DND-41 (cell line): Measurements from ENCODE around the gene SEC63.

Source experiments
- ATAC-seq: fragments of 200-7000 bp; cut with Tn5 transposase; 3 replicates; pipeline ENCODE4 v1.9.1; 2021; ENCODE audit warnings: low read depth; ENCODE audit not compliant: insufficient read depth
- DNase-seq: peaks from one replicate; pipeline ENCODE4 v3.0.0-alpha.2; 2020
- H2AFZ ChIP-seq: 2 replicates; pipeline ENCODE4 v1.6.0; 2012; ENCODE audit warnings: low read depth, low read length
- H3K27ac ChIP-seq: 2 replicates; pipeline ENCODE4 v1.5.1; 2012; ENCODE audit warnings: low read length, inconsistent platforms
- H3K27me3 ChIP-seq: fragments of 200-600 bp; sonication (generic); 2 replicates; pipeline ENCODE4 v1.6.0; 2012; ENCODE audit warnings: low read length, mild to moderate bottlenecking, inconsistent platforms; ENCODE audit not compliant: insufficient read depth, poor library complexity
- H3K36me3 ChIP-seq: 2 replicates; pipeline ENCODE4 v1.5.1; 2012; ENCODE audit warnings: low read length, inconsistent platforms; ENCODE audit not compliant: insufficient read depth
- H3K4me1 ChIP-seq: 2 replicates; pipeline ENCODE4 v1.5.1; 2012; ENCODE audit warnings: mild to moderate bottlenecking, low read length; ENCODE audit not compliant: insufficient read depth
- H3K4me2 ChIP-seq: 2 replicates; pipeline ENCODE4 v1.6.0; 2012; ENCODE audit warnings: mild to moderate bottlenecking, moderate library complexity, low read length, inconsistent platforms; ENCODE audit not compliant: insufficient read depth
- H3K4me3 ChIP-seq, 2 experiments: fragments of 200-600 bp in 1 of 2; shearing (Covaris generic) in 1 of 2; 2 replicates each; pipeline ENCODE4 v1.5.1; 2012 to 2016; ENCODE audit warnings: inconsistent platforms in 2 of 2, low read length in 2 of 2, mild to moderate bottlenecking in 2 of 2, low read depth in 1 of 2, moderate library complexity in 1 of 2
- H3K79me2 ChIP-seq: 2 replicates; pipeline ENCODE4 v1.6.0; 2012; ENCODE audit warnings: low read length, inconsistent platforms; ENCODE audit not compliant: insufficient read depth
- H3K9ac ChIP-seq: 2 replicates; pipeline ENCODE4 v1.6.0; 2012; ENCODE audit warnings: low read depth, mild to moderate bottlenecking, inconsistent platforms, low read length, moderate library complexity
- H3K9me3 ChIP-seq: 2 replicates; pipeline ENCODE4 v1.5.1; 2012; ENCODE audit warnings: low read length, moderate library complexity, mild to moderate bottlenecking, inconsistent platforms; ENCODE audit not compliant: insufficient read depth, severe bottlenecking
- H4K20me1 ChIP-seq: 2 replicates; pipeline ENCODE4 v1.6.0; 2012; ENCODE audit warnings: low read length; ENCODE audit not compliant: insufficient read depth
- CTCF ChIP-seq: IDR thresholded peaks from 2 replicates; pipeline ENCODE4 v1.5.1; 2012; ENCODE audit warnings: borderline replicate concordance, low read length, moderate library complexity, mild to moderate bottlenecking; ENCODE audit not compliant: poor library complexity, severe bottlenecking; ENCODE audit errors: extremely low read depth
- EZH2 ChIP-seq: IDR thresholded peaks from 3 replicates; pipeline ENCODE4 v1.6.1; 2012; ENCODE audit warnings: borderline replicate concordance, low read depth, mild to moderate bottlenecking, moderate library complexity, low read length, inconsistent platforms; ENCODE audit not compliant: severe bottlenecking

Gene SEC63

DNA sequence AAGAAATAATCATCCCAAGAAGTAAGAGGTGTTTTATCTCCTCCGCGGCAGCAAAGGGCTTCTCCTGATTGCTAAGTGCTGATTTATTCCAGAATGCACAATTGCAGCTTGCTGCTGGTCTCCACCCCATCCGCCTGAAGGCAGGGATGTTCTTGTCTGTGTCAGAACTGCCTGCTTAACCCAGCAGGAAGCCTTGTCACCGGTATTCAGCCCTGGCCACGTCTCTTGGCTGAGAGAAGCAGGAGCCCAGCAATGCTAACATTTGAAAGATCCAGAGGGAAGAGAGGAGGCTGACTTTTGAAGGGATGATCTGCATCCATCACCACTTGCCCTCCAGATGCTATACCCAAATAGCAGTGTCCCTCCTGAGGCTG is 138.1 kb downstream of the SEC63 start:
- Histone ChIP-seq H3K27ac (no peak overlapping the region), H3K9ac (no peak overlapping the region), H4K20me1 (no peaks in the 10 kb centered on the region), H3K4me2 (no peak overlapping the region), H3K79me2 (no peaks in the 10 kb centered on the region), H3K4me1 (peaks cover 19% of the 10 kb centered on the region), H3K36me3 (no peaks in the 10 kb centered on the region), H3K27me3 (no peaks in the 10 kb centered on the region), H3K9me3 (no peaks in the 10 kb centered on the region), H2AFZ (no peak overlapping the region), H3K4me3 (no peak overlapping the region)
- no peak for TF ChIP-seq EZH2
- no peak for TF ChIP-seq CTCF
- ATAC-seq (no peak), DNase-seq (no peak)

GRCh38 chr6:107819217-107819616 is 138.8 kb downstream of the SEC63 start:
- Histone ChIP-seq H3K9me3 (no peaks in the 10 kb centered on the region), H2AFZ (no peak overlapping the region), H3K27ac (no peak overlapping the region), H3K4me1 (peaks cover 19% of the 10 kb centered on the region), H4K20me1 (no peaks in the 10 kb centered on the region), H3K4me3 (no peak overlapping the region), H3K27me3 (no peaks in the 10 kb centered on the region), H3K79me2 (no peaks in the 10 kb centered on the region), H3K36me3 (no peaks in the 10 kb centered on the region), H3K9ac (no peak overlapping the region), H3K4me2 (no peak overlapping the region)
- DNase-seq (no peak), ATAC-seq (no peak)
- TF ChIP-seq CTCF (no peak), EZH2 (no peak)

GRCh38 chr6:107818272-107818671 is 139.7 kb downstream of the SEC63 start:
- peaks cover 19% of the 10 kb centered on the region for H3K4me1 ChIP-seq
- H4K20me1 ChIP-seq: no peaks in the 10 kb centered on the region
- no peak for TF ChIP-seq EZH2
- TF ChIP-seq CTCF: no peak

GRCh38 chr6:107817784-107818183 is 140.2 kb downstream of the SEC63 start:
- Histone ChIP-seq H3K79me2 (no peaks in the 10 kb centered on the region), H3K27ac (no peak overlapping the region), H3K4me1 (peaks cover 14% of the 10 kb centered on the region), H3K4me3 (no peak overlapping the region), H3K4me2 (no peak overlapping the region), H3K9ac (no peak overlapping the region), H3K9me3 (no peaks in the 10 kb centered on the region), H4K20me1 (no peaks in the 10 kb centered on the region), H2AFZ (no peak overlapping the region), H3K27me3 (no peaks in the 10 kb centered on the region), H3K36me3 (no peaks in the 10 kb centered on the region)
- ATAC-seq (no peak), DNase-seq (no peak)
- no peak for TF ChIP-seq CTCF
- no peak for TF ChIP-seq EZH2

More at GRCh38 chr6:107818272-107818671, 139.7 kb downstream of the SEC63 start:
- H3K27me3 ChIP-seq: no peaks in the 10 kb centered on the region
- no peaks in the 10 kb centered on the region for H3K36me3 ChIP-seq
- no peaks in the 10 kb centered on the region for H3K9me3 ChIP-seq
- DNase-seq: no peak
- no peak overlapping the region for H3K27ac ChIP-seq
- no peak overlapping the region for H3K4me3 ChIP-seq
- no peak overlapping the region for H2AFZ ChIP-seq
- H3K9ac ChIP-seq: no peak overlapping the region
- H3K4me2 ChIP-seq: no peak overlapping the region
- no peaks in the 10 kb centered on the region for H3K79me2 ChIP-seq
- ATAC-seq: no peak
